ENCODE results near the gene COQ9.
"Not testable (repeated sequence)": the region's sequence is repeated elsewhere in the genome, so short reads cannot be mapped to it uniquely, and the experiment has no call there.

The COQ9 gene

DNA sequence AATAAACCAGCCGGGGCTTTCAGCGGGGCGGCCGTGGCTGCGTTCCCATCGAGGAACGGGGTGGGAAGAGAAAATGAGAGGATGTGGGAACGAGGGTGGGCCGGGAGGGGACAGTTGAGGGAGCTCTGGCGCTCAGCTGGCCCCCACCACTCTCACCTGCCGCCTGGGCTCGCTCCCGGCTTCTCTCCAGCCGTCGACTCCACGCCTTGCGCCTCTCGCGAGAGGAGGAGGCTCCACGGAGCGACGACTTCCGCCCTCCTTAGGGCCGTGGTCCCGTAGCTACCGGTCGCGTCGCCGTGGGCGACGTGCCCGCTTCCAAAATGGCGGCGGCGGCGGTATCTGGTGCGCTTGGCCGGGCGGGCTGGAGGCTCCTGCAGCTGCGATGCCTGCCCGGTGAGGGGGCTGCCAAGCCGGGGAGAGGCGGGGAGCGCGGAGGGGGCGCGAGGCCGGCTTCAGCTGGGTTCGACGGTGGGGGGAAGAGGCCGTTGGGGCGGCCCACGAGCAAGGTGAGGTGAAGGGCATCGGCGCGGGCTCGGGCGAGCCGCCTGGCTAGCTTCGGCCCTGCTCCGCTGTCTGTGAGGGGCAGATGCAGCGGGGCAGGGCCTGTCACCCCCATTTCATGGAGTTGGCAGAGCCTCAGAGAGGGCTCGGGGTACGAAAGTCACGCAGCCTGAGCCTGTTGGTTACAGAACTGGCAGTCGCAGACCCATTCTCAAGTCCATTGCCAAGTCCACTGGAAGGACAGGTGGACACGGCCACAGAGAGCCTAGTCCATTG, at the start of gene COQ9, which contains the start of gene CIAPIN1:
Gene COQ9, plus strand, starts transcription at position 294 of the 777 bp plus-strand sequence. Its CDS starts 27 bp downstream, at position 321.
Gene CIAPIN1, minus strand, starts transcription at position 200 of the 777 bp plus-strand sequence. CDS start 6,457 bp downstream, outside the sequence.
- DNase-seq: peak; percentile 94

DNA sequence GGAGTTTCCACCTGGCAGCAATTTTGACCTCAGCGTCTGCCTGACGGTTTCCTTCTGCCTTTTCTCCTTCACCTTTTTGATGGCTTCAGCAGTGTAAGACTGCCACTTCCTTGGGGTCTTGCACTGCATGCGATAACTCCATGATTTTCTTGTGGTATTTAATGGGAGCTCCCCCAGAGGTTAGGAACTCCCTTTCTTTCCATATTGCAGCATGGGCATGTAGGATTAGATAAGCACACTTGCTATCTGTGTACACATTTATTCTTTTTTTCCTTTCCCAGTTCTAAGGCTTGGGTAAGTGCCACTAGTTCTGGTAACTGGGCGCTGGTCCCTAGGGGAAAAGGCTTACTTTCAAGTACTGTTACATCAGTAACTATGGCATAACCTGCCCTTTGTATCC, 49.8 kb upstream of the COQ9 start:
- not testable (repeated sequence) for DNase-seq

- DNase-seq: no peak
Observed at GRCh38 chr16:57401943-57402640, 45.2 kb upstream of the COQ9 start.

DNA sequence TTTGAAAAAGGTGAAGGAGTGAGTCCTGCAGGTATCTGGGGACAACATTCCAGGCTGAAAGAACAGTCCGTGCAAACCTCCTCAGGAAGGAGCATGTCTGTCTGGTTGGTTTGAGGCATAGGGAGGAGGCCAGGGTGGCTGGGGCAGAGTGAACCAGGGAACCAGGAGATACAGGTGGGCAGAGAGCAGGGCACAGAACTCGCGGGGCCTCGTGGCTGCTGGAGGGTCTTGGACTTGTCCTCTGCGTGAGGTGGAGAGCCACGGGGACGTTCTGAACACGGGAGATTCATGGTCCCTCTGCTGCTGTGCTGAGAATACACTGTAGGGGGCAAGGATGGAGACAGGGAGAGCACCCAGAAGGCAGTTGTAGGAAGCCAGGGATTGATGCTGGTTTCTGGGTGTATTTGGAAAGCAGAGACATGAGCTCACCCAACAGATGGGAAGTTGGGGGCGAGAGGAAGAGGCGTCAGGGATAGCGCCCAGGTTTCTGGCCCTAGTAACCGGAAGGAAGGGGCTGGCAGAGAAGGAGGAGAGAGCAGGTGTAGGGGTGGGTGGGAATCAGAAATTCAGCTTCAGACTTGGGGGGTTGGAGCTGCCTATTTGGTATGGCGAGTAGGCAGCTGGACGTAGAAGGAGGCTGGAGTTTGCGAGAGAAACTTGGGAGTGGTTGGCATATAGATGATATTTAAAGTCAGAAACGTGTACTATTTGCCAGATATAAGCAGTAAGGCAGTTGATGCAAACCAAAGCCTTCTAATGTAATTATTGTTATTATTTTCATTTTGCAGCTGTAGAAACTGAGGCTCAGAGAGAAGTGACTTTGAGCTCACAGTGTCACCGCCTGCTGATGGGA, 43.1 kb upstream of the COQ9 start, which contains the start of gene CCL17:
Gene CCL17, plus strand, starts transcription at position 803 of the 853 bp plus-strand sequence. CDS start 9,166 bp downstream, outside the sequence.
- DNase-seq: no peak

GRCh38 chr16:57405097-57405496, 42.2 kb upstream of the COQ9 start:
- DNase-seq: no peak

GRCh38 chr16:57406881-57407280, 40.4 kb upstream of the COQ9 start:
- DNase-seq: no peak

- DNase-seq: no peak
Observed at GRCh38 chr16:57407521-57408353, 39.5 kb upstream of the COQ9 start.

DNA sequence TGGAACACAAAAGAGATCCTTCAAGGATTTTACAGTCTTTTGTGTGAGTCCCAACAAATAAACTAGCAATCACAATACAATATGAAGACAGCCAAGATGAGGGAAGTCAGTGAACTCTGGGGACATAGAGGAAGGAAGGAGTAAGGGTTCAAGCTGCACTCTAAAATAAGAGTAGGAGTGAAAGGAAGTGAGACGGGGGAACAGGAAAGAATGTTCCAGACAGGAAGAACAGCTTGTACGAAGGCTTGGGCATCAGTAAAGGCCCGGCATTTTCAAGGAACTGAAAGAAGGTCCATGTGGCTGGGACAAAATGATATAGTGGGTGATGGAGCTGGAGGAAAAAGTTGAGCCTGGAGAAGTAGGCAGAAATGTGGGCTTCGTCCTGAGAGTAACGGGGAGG, 38.2 kb upstream of the COQ9 start:
- DNase-seq: no peak

DNA sequence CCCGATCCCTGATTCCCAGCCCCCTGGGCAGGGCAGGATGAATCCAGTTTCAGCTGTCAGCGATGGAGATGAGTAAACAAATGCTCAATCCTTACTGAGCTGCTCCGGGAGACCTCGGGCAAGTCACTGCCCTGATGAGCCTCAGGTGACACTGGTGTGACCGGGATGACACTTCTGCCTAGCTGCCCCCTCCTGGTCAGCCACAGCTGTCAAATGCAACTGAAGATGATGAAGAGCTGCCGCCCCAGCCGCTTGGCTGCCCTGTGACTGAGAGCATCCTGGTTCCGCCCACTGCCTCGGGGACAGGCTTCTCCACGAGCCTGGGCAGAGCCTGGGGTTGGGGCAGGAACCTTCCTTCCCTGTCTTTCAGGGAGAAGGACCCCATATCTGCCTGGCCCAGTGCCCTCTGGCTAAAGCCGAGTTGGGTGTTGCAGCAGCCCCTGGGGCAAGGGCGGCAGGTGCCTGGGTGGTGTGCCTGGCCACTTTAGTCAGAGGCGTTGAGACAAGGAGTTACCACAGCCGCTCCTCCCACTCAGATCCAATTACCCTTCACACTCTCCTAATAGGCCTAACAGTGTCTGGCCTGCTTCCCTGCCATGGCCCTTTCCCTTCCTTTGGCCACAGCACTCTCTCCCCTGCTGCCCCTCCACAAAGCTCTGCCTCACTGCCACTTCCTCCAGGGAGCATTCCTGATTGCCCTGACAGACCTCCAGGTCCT, 37.2 kb upstream of the COQ9 start:
- DNase-seq: no peak

DNA sequence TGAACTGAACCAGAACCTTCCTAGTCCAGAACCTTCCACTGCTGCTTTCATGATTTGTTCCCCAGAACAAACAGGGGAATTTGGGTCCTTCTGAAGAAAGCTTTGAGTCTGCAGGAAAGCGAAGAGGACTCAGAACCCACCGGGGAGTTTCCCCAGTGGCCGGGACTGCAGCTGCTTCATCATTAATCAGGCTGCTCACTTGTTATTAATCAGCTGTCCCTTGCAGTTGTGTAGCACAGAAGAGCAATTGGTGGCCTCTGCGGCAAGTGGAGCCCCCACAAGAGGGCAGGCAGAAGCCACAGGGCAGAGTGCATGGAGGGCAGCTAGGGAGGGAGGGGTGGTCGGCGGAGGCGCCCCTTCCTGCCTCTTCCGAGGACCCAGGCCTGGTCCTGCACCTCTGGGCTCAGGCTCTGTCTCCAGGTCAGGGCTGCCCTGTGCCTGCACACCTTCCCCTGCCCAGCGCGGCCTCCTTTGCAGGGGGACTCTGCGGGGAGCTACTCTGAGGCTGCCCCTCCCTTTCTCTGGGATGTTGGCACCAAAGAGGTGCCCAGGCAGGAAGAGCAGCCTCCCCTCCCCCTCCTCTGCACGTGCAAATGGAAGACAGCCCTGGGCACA, 35.8 kb upstream of the COQ9 start:
- DNase-seq: no peak

GRCh38 chr16:57412584-57412983, 34.7 kb upstream of the COQ9 start:
- DNase-seq: no peak

GRCh38 chr16:57413301-57413730, 34.0 kb upstream of the COQ9 start:
- DNase-seq: no peak

DNA sequence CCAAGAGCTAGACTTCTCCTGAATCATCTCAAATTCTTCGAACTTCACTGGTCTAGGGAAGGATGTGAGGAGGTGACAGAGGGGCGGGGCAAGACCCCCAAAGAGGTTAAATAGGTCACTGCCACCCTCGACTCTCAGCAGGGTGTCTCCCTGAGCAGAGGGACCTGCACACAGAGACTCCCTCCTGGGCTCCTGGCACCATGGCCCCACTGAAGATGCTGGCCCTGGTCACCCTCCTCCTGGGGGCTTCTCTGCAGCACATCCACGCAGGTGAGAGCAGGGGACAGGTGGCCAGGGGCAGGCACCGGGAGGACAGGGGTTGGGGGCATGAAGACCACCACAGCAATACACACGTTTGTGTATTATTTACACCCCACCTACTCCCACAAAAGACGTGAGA, 33.5 kb upstream of the COQ9 start:
- no peak for DNase-seq

- DNase-seq: no peak
Observed at GRCh38 chr16:57416084-57416483, 31.2 kb upstream of the COQ9 start.

- no peak for DNase-seq
Observed at GRCh38 chr16:57419506-57419905, 27.8 kb upstream of the COQ9 start.

- DNase-seq: no peak
Observed at GRCh38 chr16:57422026-57422944, 25.0 kb upstream of the COQ9 start.

DNA sequence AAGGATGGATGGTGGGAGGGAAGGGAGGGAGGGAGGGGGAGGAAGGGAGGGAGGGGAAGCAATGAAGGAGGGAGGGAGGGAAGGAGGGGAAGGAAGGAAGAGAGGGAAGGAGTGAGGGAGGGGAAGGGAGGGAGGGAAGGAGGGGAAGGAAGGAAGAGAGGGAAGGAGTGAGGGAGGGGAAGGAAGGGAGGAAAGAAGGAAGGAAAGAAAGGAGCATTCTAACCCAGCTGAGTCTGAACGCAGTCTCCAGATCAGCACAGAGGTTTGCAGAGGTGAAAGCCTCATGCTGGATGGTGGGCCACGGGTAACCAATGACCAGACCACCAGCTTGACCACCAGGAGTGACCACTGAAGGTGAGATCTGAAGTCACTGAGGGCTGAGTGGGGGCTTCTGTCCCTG, 24.1 kb upstream of the COQ9 start:
- no peak for DNase-seq

- DNase-seq: no peak
Observed at GRCh38 chr16:57424583-57424982, 22.7 kb upstream of the COQ9 start.

- DNase-seq: no peak
Observed at GRCh38 chr16:57426356-57426755, 20.9 kb upstream of the COQ9 start.

DNA sequence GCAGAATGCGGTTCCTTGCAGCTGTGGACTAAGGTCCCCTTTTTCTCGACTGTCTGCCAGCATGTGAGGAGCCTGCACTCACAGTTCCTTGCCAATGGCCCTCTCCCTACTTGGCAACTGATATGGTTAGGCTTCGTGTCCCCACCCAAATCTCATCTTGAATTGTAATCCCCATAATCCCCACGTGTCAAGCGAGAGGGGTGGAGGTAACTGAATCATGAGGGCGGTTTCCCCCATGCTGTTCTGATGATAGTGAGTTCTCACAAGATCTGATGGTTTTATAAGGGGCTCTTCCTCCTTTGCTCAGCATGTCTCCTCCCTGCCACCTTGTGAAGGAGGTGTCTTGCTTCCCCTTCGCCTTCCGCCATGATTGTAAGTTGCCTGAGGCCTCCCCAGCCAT, 20.0 kb upstream of the COQ9 start:
- no peak for DNase-seq

All from CD4-positive, alpha-beta T cell treated with Interleukin-10 for 1 hour (primary cell).